ENCODE results near the gene ASB8.

DNA sequence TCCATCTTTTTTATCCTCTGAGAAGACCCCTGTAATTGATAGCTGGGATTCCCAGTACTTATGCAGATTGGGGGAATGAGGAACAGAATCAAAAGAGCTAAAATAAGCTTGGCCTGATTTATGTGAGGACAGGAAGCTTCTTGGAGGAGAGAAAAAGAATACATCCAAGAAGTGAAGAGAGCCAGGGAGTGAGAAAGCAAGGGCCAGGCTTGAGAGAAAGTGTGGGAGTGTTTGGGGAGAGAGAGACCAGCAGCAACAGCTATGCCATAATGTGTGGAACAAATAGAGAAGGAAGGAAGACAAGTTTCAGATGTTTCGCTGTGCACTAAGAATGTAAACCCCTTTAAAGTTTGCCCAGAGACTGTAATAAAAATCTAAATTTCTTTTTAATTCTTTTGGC lies 22.2 kb upstream of the ASB8 start:
- TF ChIP-seq, protein P1, sequence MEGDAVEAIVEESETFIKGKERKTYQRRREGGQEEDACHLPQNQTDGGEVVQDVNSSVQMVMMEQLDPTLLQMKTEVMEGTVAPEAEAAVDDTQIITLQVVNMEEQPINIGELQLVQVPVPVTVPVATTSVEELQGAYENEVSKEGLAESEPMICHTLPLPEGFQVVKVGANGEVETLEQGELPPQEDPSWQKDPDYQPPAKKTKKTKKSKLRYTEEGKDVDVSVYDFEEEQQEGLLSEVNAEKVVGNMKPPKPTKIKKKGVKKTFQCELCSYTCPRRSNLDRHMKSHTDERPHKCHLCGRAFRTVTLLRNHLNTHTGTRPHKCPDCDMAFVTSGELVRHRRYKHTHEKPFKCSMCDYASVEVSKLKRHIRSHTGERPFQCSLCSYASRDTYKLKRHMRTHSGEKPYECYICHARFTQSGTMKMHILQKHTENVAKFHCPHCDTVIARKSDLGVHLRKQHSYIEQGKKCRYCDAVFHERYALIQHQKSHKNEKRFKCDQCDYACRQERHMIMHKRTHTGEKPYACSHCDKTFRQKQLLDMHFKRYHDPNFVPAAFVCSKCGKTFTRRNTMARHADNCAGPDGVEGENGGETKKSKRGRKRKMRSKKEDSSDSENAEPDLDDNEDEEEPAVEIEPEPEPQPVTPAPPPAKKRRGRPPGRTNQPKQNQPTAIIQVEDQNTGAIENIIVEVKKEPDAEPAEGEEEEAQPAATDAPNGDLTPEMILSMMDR (IDR thresholded peaks at IDR 0.05; ENCODE audit: low read depth, low read length, poor library complexity, severe bottlenecking), result no peak
- TF ChIP-seq EZH2phosphoT487 (IDR thresholded peaks at IDR 0.05; ENCODE audit: borderline replicate concordance, low read length), result no peak; the same call in 1 of the 2 replicates
